GM12864 (cell line): ENCODE data around the gene FBLN5.
"Not testable (repeated sequence)": the region's sequence is repeated elsewhere in the genome, so short reads cannot be mapped to it uniquely, and the experiment has no call there.

Source experiments
- DNase-seq: peaks from one replicate; pipeline ENCODE4 v3.0.0-alpha.2; 2011; ENCODE audit warnings: low read depth
- H3K4me3 ChIP-seq: 2 replicates; pipeline ENCODE4 v1.5.1; 2011; ENCODE audit warnings: mild to moderate bottlenecking, low read depth, low read length, control low read depth
- TF ChIP-seq, protein P1 (sequence below): IDR thresholded peaks from 2 replicates; pipeline ENCODE4 v1.5.1; 2011; ENCODE audit warnings: low read depth, mild to moderate bottlenecking, moderate library complexity, low read length, control low read depth, inconsistent platforms; ENCODE audit errors: missing control alignments

Gene FBLN5

DNA sequence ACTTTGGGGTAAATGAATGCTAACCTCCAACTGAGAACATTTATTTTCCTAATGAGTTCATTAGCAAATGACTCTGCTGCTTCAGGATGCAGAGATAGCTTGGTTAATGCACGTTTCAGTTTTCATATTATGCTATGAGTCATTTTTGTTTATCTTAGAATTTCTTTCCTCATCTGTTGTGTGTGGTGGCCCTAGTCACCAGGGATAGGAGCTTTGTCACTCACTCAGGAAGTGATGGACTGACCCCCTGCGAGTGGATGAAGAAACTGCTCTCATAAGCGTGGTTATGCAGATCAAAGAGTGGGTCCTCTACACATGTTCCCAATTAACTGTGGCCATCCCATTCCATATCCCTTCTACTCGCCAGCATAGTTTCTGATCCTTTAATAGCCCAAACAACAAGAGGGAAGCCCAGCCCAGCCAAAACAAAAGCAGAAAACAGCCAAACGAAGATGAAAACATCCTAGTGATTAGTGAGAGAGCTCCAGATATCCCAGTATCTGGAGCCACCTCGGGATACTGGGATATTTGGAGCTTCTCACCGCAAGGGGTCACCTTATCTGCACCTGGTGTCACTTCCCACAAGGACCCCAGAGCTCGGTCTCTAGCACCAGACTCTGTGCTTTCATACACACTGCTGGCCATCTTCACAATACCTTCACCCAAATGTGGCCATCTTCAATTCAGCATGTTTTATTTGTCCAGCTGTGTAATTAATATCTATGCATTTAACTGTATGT lies 88.8 kb downstream of the FBLN5 start:
- TF ChIP-seq, protein P1, sequence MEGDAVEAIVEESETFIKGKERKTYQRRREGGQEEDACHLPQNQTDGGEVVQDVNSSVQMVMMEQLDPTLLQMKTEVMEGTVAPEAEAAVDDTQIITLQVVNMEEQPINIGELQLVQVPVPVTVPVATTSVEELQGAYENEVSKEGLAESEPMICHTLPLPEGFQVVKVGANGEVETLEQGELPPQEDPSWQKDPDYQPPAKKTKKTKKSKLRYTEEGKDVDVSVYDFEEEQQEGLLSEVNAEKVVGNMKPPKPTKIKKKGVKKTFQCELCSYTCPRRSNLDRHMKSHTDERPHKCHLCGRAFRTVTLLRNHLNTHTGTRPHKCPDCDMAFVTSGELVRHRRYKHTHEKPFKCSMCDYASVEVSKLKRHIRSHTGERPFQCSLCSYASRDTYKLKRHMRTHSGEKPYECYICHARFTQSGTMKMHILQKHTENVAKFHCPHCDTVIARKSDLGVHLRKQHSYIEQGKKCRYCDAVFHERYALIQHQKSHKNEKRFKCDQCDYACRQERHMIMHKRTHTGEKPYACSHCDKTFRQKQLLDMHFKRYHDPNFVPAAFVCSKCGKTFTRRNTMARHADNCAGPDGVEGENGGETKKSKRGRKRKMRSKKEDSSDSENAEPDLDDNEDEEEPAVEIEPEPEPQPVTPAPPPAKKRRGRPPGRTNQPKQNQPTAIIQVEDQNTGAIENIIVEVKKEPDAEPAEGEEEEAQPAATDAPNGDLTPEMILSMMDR, result no peak

DNA sequence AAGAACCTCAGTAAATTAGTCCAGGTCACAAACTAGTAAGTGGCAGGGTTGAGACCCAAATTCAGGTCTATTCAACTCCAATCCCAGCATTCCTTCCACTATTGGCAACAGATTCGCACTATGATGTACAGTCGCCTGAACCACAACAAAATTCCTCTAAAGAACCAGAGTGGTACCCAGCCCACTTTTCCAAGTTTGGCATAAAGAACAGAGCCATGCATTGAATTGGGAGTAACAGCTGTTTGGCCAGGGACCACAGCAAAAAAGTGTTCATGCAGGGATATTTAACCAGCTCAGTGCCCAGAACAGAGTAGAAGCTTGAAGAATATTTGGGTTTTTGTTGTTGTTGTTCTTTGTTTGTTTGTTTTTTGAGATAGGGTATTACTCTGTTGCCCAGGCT lies 89.9 kb downstream of the FBLN5 start:
- TF ChIP-seq, protein P1, result no peak
- no peak overlapping the region for H3K4me3 ChIP-seq
- no peak for DNase-seq

More for the DNA sequence above, 88.8 kb downstream of the FBLN5 start:
- no peak overlapping the region for H3K4me3 ChIP-seq
- DNase-seq, result no peak

DNA sequence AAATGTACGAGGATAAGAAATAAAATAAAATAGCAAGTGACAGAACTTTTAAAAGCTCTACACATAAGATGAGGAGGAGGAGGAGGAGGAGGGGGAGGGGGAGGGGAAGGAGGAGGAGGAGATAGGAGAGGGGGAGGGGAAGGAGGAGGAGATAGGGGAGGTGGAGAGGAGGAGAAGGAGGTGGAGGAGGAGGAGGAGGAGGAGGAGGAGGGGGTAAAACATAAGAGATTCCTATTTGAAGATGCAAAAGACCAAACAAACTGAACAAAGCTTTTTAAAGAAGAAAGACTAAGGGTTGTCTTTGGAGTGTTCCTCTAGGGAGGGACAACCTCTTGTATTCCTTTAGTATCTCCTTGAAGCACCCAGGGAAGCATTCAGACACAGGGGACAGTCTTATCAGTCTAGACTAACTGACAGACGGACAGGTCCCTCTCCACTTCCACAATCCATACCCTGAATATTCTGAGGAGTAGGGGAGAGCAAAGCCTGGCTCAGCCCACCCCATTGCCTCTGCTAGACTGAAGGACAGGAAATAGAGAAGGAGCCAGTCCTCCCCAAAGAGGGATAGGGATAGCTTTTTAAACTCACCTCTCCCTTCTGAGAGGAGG lies 93.1 kb downstream of the FBLN5 start:
- no peak for DNase-seq
- TF ChIP-seq, protein P1, result no peak
- no peak overlapping the region for H3K4me3 ChIP-seq

DNA sequence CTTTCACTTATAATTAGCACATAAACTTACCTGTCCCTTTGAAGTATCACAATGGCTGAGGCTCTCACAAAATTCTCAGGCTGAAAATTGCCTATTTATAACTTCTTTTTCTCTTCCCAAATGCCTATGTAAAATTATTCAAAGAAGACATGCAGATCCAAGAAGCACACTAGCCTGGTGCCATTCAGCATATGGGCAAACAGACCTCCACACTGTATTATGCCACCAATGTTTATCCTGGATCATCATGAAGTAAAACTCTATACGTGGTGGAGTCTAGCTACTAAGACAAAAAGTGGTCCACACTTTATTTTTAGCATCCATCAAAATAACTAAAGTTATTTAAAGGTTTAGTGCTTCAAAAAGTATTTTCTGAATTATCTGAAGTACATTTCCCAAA lies 95.9 kb downstream of the FBLN5 start:
- no peak for DNase-seq
- no peak overlapping the region for H3K4me3 ChIP-seq
- TF ChIP-seq, protein P1, result no peak

DNA sequence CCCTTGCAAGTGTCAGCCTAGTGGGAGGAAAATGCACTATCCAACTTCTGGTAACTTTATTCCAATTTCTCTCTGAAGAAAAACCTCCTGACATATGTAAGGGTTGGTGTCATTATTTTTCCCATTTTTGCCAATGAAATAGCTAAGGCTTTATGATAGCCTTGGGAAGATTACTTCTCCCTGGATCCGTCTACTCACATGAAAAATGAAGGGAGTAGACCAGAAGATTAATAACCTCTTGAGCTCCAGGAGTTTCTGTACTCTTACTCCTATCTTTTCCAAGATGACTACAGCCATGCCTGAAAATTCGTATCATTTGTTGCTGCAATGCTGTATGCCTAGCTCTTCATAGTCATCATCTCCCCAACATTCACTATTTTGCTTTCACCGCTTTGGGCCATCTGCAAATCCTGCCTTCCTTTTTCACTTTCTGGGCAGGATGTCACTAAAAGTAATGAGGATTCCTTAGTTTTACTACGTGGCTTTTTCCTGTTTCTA lies 98.9 kb downstream of the FBLN5 start:
- TF ChIP-seq, protein P1, result no peak

DNA sequence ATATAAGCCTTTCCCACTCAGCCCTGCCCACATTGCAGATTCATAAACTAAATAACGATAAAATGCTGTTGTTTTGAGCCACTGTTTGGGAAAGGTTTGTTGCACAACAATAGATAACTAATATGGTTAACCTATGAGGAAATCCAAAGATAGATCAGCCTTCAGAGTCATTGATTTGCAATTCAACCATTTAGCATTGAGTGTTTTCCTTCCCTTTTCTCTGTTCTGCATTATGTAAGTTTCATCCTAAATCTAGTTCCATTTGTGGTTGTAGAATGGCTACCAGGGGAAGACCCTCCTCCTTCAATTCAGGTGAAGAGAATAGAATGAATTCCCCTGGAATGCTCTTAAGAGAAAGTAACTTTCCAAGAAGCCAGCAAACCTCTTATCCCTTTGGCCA lies 99.8 kb downstream of the FBLN5 start:
- TF ChIP-seq, protein P1, result no peak
- H3K4me3 ChIP-seq, result no peak overlapping the region
- no peak for DNase-seq

More for the DNA sequence above, 98.9 kb downstream of the FBLN5 start:
- no peak for DNase-seq
- H3K4me3 ChIP-seq, result no peak overlapping the region

DNA sequence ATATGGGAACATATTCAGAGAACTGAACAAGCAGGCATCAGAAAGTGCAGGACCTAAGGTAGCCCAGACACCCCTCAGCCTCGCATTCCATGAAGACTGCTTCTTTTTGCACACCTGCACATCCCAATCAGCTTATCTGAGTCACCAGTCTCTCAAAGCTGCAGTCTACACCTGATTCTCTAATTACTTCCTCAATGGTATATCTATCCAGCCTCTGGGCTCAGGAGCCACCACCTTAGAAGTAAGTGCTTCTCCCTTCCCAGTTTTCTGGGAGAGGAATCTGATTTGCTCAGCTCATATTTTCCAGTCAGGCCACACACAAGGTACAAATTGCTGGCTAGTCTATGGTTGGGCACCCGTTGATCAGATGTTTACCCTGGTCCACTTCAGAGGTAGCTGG lies 101.8 kb downstream of the FBLN5 start:
- no peak for DNase-seq
- TF ChIP-seq, protein P1, result no peak
- H3K4me3 ChIP-seq, result no peak overlapping the region

DNA sequence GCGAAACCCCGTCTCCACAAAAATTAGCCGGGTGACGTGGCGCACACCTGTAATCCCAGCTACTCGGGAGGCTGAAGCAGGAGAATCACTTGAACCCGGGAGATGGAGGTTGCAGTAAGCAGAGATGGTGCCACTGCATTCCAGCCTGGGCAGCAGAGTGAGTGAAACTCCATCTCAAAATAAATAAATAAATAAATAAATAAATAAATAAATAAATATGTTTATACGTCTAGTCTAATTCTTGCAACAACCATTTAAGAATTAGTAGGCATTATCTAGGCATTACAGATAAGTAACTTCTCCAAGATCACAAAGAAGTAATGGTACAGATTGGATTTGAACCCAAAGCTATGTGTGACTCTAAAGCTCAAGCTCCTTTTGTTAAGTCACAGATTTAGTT lies 102.4 kb downstream of the FBLN5 start:
- not testable (repeated sequence) for H3K4me3 ChIP-seq, DNase-seq
